Neural progenitor cell (in vitro differentiated cells): ENCODE data around the gene SGTB. TPM values are rescaled to one million over a fixed set of nuclear protein-coding genes. Genes with fewer than 3 reads are reported as not detected.

Experiments used
- DNase-seq: peaks from one replicate; pipeline ENCODE4 v3.0.0-alpha.2; 2016; ENCODE audit warnings: low spot score
- H2AFZ ChIP-seq: fragments of 200-600 bp; sonication (generic); replicated peaks from 2 replicates; pipeline ENCODE4 v1.6.1; 2016; ENCODE audit warnings: antibody characterized with exemption
- H3F3A ChIP-seq: fragments of 200-600 bp; sonication (generic); 2 replicates; pipeline ENCODE4 v1.6.1; 2016; ENCODE audit warnings: antibody characterized with exemption, low read depth
- H3K27ac ChIP-seq: fragments of 200-600 bp; sonication (generic); 2 replicates; pipeline ENCODE4 v1.5.1; 2016; ENCODE audit warnings: mild to moderate bottlenecking
- H3K27me3 ChIP-seq: fragments of 200-600 bp; sonication (generic); 2 replicates; pipeline ENCODE4 v1.6.1; 2016; ENCODE audit warnings: mild to moderate bottlenecking, moderate library complexity
- H3K36me3 ChIP-seq: fragments of 200-600 bp; sonication (generic); 2 replicates; pipeline ENCODE4 v1.5.1; 2016
- H3K4me1 ChIP-seq: fragments of 200-600 bp; sonication (generic); 2 replicates; pipeline ENCODE4 v1.6.1; 2016; ENCODE audit warnings: mixed run types
- H3K4me2 ChIP-seq: fragments of 200-600 bp; sonication (generic); 2 replicates; pipeline ENCODE4 v1.6.1; 2016
- H3K4me3 ChIP-seq: fragments of 200-600 bp; sonication (generic); 2 replicates; pipeline ENCODE4 v1.5.1; 2016
- H3K79me2 ChIP-seq: fragments of 200-600 bp; sonication (generic); 2 replicates; pipeline ENCODE4 v1.6.1; 2016; ENCODE audit warnings: low read depth
- H3K9ac ChIP-seq: fragments of 200-600 bp; sonication (generic); 2 replicates; pipeline ENCODE4 v1.6.1; 2016
- H3K9me3 ChIP-seq: fragments of 200-600 bp; sonication (generic); 2 replicates; pipeline ENCODE4 v1.5.1; 2016; ENCODE audit warnings: low read depth
- H4K20me1 ChIP-seq: fragments of 200-600 bp; sonication (generic); 2 replicates; pipeline ENCODE4 v1.6.1; 2016; ENCODE audit warnings: low read depth
- H3K27ac Mint-ChIP-seq: 3 replicates; pipeline ENCODE4 v1.8.0; 2021; ENCODE audit warnings: mixed read lengths
- H3K27me3 Mint-ChIP-seq: 2 replicates; pipeline ENCODE4 v1.8.0; 2022; ENCODE audit warnings: low read depth, mild to moderate bottlenecking, inconsistent platforms, moderate library complexity, mixed read lengths; ENCODE audit not compliant: insufficient read depth
- H3K36me3 Mint-ChIP-seq: 3 replicates; pipeline ENCODE4 v1.8.0; 2021; ENCODE audit warnings: mixed read lengths
- H3K4me1 Mint-ChIP-seq: 3 replicates; pipeline ENCODE4 v1.8.0; 2021; ENCODE audit warnings: mixed read lengths
- H3K4me3 Mint-ChIP-seq: 3 replicates; pipeline ENCODE4 v1.8.0; 2021; ENCODE audit warnings: mild to moderate bottlenecking, moderate library complexity, mixed read lengths
- H3K9me3 Mint-ChIP-seq: 3 replicates; pipeline ENCODE4 v1.8.0; 2020; ENCODE audit warnings: mixed read lengths
- CTCF ChIP-seq: fragments of 200-600 bp; sonication (generic); IDR thresholded peaks from 2 replicates; pipeline ENCODE4 v1.5.1; 2017; ENCODE audit warnings: antibody characterized with exemption, mild to moderate bottlenecking
- EZH2 ChIP-seq: fragments of 200-600 bp; sonication (generic); IDR thresholded peaks from 2 replicates; pipeline ENCODE4 v1.6.1; 2017; ENCODE audit warnings: antibody characterized with exemption, mild to moderate bottlenecking, moderate library complexity
- EZH2phosphoT487 ChIP-seq: fragments of 200-600 bp; sonication (generic); IDR thresholded peaks from 2 replicates; pipeline ENCODE4 v1.6.1; 2017; ENCODE audit warnings: antibody characterized with exemption
- total RNA-seq: library from RNA; depleted of rRNA; stranded (reverse); fragments of >200 nt; gene quantifications from 2 replicates; pipeline ENCODE4 v1.2.3, GENCODE V29; 2015; ENCODE audit warnings: low replicate concordance

SGTB gene
- total RNA-seq = 5.5 and 6.8 TPM in 2 replicates

- H3K27ac ChIP-seq = no peak within 1 kb of the TSS
- no peaks in the 10 kb centered on the region for H3K9me3 ChIP-seq
- peaks cover 10% of the 10 kb centered on the region for H3K27me3 ChIP-seq
- DNase-seq = peak; percentile 92
- H3K27ac Mint-ChIP-seq = peak within 1 kb of the TSS; percentile 51
- TF ChIP-seq CTCF = peak; percentile 6
- no peak for TF ChIP-seq EZH2
- peaks cover 9% of the 10 kb centered on the region for H3K4me1 ChIP-seq
- no peaks in the 10 kb centered on the region for H4K20me1 ChIP-seq
- peak within 1 kb of the TSS; percentile 65 for H3K9ac ChIP-seq
- peaks cover 11% of the 10 kb centered on the region for H3F3A ChIP-seq
- no peaks in the 10 kb centered on the region for H3K9me3 Mint-ChIP-seq
- H3K4me3 ChIP-seq = peak within 1 kb of the TSS; percentile 74
- H3K79me2 ChIP-seq = peaks cover 51% of the 10 kb centered on the region
- peaks cover 2% of the 10 kb centered on the region for H3K36me3 Mint-ChIP-seq
- peak within 1 kb of the TSS; percentile 96 for H3K4me2 ChIP-seq
- peak within 1 kb of the TSS; percentile 96 for H2AFZ ChIP-seq
- peaks cover 6% of the 10 kb centered on the region for H3K27me3 Mint-ChIP-seq
- peak within 1 kb of the TSS; percentile 95 for H3K4me3 Mint-ChIP-seq
- H3K36me3 ChIP-seq = no peaks in the 10 kb centered on the region
- H3K4me1 Mint-ChIP-seq = peaks cover 20% of the 10 kb centered on the region
Measured at GRCh38 chr5:65721720-65722574, at the start of gene SGTB, which contains the start of gene NLN. TSS of gene SGTB (minus strand) at chr5:65722109. CDS start at chr5:65720807, 1,302 bp downstream. TSS of gene NLN (plus strand) at chr5:65722205. CDS start at chr5:65722374, 169 bp downstream.

- H3K27me3 ChIP-seq = no peaks in the 10 kb centered on the region
- H3K4me1 ChIP-seq = peaks cover 7% of the 10 kb centered on the region
- H3K4me3 Mint-ChIP-seq = no peak overlapping the region
- peaks cover 15% of the 10 kb centered on the region for H3K36me3 Mint-ChIP-seq
- H3K27me3 Mint-ChIP-seq = no peaks in the 10 kb centered on the region
- H2AFZ ChIP-seq = no peak overlapping the region
- H3K4me2 ChIP-seq = no peak overlapping the region
- no peaks in the 10 kb centered on the region for H3K36me3 ChIP-seq
- TF ChIP-seq CTCF (no peak), EZH2phosphoT487 (no peak), EZH2 (no peak)
- no peaks in the 10 kb centered on the region for H3K4me1 Mint-ChIP-seq
- H3K27ac ChIP-seq = no peak overlapping the region
- H4K20me1 ChIP-seq = no peaks in the 10 kb centered on the region
- H3K27ac Mint-ChIP-seq = no peak overlapping the region
- no peak for DNase-seq
- H3K9me3 ChIP-seq = no peaks in the 10 kb centered on the region
- H3K4me3 ChIP-seq = no peak overlapping the region
- H3F3A ChIP-seq = no peaks in the 10 kb centered on the region
- no peak overlapping the region for H3K9ac ChIP-seq
- peaks cover 2% of the 10 kb centered on the region for H3K9me3 Mint-ChIP-seq
- no peaks in the 10 kb centered on the region for H3K79me2 ChIP-seq
Measured at GRCh38 chr5:65771266-65771665, 49.4 kb upstream of the SGTB start.

GRCh38 chr5:65769539-65769938 lies 47.6 kb upstream of the SGTB start:
- Histone ChIP-seq H3K4me2 (no peak overlapping the region), H3K4me1 (peaks cover 7% of the 10 kb centered on the region), H3K27me3 (no peaks in the 10 kb centered on the region), H3K27ac (no peak overlapping the region), H3K4me3 (no peak overlapping the region), H3F3A (no peaks in the 10 kb centered on the region), H3K9me3 (no peaks in the 10 kb centered on the region), H2AFZ (no peak overlapping the region), H3K36me3 (no peaks in the 10 kb centered on the region), H3K9ac (no peak overlapping the region), H3K79me2 (no peaks in the 10 kb centered on the region), H4K20me1 (no peaks in the 10 kb centered on the region)
- no peak overlapping the region for H3K27ac Mint-ChIP-seq
- DNase-seq = no peak
- H3K36me3 Mint-ChIP-seq = peaks cover 18% of the 10 kb centered on the region
- H3K27me3 Mint-ChIP-seq = no peaks in the 10 kb centered on the region
- TF ChIP-seq EZH2phosphoT487 = no peak
- no peak for TF ChIP-seq EZH2
- TF ChIP-seq CTCF = no peak
- H3K9me3 Mint-ChIP-seq = peaks cover 2% of the 10 kb centered on the region
- H3K4me3 Mint-ChIP-seq = no peak overlapping the region
- H3K4me1 Mint-ChIP-seq = no peaks in the 10 kb centered on the region
